ENCODE measurements around the gene KCNJ6. TPM values are rescaled to one million over a fixed set of nuclear protein-coding genes. Genes with fewer than 3 reads are reported as not detected.

The KCNJ6 gene
- total and polyA plus RNA-seq, 9 of the 15 experiments (the other 6 are each of a cell fraction or from before 2014, with no cell fraction given): 0.06 to 0.21 (median 0.13) TPM; not detected in 1

- TF ChIP-seq TRIM24 (IDR thresholded peaks at IDR 0.05) (peak; percentile 17 to 85; a peak in 2 of 4 replicates), FOXM1 (IDR thresholded peaks at IDR 0.05; ENCODE audit: low read depth) (0 out of 2 replicates have a peak, but pooled peaks have one; percentile 21), FOXM1 (CRISPR knock-in tag; IDR thresholded peaks at IDR 0.05; ENCODE audit: low read depth) (no peak), CBFB (CRISPR knock-in tag; IDR thresholded peaks at IDR 0.05) (no peak)
- TF ChIP-seq, protein P1, sequence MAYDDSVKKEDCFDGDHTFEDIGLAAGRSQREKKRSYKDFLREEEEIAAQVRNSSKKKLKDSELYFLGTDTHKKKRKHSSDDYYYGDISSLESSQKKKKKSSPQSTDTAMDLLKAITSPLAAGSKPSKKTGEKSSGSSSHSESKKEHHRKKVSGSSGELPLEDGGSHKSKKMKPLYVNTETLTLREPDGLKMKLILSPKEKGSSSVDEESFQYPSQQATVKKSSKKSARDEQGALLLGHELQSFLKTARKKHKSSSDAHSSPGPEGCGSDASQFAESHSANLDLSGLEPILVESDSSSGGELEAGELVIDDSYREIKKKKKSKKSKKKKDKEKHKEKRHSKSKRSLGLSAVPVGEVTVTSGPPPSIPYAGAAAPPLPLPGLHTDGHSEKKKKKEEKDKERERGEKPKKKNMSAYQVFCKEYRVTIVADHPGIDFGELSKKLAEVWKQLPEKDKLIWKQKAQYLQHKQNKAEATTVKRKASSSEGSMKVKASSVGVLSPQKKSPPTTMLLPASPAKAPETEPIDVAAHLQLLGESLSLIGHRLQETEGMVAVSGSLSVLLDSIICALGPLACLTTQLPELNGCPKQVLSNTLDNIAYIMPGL (CRISPR knock-in tag; IDR thresholded peaks at IDR 0.05): no peak
These were observed 357.5 kb downstream of the KCNJ6 start (continued) for GRCh38 chr21:37558676-37559211.

Measured in K562 (cell line).